Breast epithelium (tissue), 3 donors: ENCODE results near the gene SULT1A1.

Source experiments
- CTCF ChIP-seq, 3 donors: fragments of 450-650 bp; IDR thresholded peaks; one replicate each; pipeline ENCODE4 v1.5.1; 2016 to 2017; ENCODE audit warnings: antibody characterized with exemption in 3 of 3, mild to moderate bottlenecking in 3 of 3, moderate library complexity in 3 of 3
- POLR2AphosphoS5 ChIP-seq, 3 donors: sonication (generic); formaldehyde crosslinking; IDR thresholded peaks; one replicate each; pipeline ENCODE4 v1.6.1; 2017; ENCODE audit warnings: antibody characterized with exemption in 3 of 3

- TF ChIP-seq CTCF (IDR thresholded peaks at IDR 0.05) (no peak), POLR2AphosphoS5 (IDR thresholded peaks at IDR 0.05) (no peak)
Observed at GRCh38 chr16:28602529-28602928, 7.3 kb downstream of the SULT1A1 start.
